HFF-Myc (cell line): ENCODE measurements around the gene TNFRSF6B.

Experiments
- DNase-seq: peaks from one replicate; pipeline ENCODE4 v3.0.0-alpha.2; 2011; ENCODE audit warnings: low read depth; ENCODE audit errors: extremely low read depth
- H3K4me3 ChIP-seq: replicated peaks from 2 replicates; pipeline ENCODE4 v1.5.1; 2011; ENCODE audit warnings: low read depth, mild to moderate bottlenecking, control low read depth, low read length
- TF ChIP-seq, protein P1 (sequence below): IDR thresholded peaks from 2 replicates; pipeline ENCODE4 v1.5.1; 2012; ENCODE audit warnings: mild to moderate bottlenecking, low read depth, low read length, control low read depth; ENCODE audit errors: missing control alignments

The TNFRSF6B gene

DNA sequence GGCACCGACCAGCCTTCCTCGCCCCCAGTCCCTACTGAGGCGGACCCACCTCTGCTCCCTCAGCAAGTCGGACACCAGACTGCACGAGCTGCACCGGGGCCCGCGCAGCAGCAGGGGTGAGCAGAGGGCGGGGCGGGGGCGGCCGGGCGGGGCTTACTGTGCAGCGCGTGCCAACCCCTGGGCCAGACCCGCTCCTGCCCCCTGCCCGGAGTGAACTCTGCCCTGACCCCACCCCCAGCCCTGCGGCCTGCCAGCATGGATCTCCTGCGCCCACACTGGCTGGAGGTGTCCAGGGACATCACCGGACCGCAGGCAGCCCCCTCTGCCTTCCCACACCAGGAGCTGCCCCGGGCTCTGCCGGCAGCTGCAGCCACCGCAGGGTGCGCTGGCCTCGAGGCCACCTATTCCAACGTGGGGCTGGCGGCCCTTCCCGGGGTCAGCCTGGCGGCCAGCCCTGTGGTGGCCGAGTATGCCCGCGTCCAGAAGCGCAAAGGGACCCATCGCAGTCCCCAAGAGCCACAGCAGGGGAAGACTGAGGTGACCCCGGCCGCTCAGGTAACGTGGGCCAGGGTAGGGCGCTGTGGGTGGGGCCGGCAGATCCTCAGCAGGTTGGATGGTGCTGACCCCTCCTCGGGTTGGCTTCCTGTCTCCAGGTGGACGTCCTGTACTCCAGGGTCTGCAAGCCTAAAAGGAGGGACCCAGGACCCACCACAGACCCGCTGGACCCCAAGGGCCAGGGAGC is 41.7 kb downstream of the TNFRSF6B start:
- no peak overlapping the region for H3K4me3 ChIP-seq
- DNase-seq, result no peak
- TF ChIP-seq, protein P1, sequence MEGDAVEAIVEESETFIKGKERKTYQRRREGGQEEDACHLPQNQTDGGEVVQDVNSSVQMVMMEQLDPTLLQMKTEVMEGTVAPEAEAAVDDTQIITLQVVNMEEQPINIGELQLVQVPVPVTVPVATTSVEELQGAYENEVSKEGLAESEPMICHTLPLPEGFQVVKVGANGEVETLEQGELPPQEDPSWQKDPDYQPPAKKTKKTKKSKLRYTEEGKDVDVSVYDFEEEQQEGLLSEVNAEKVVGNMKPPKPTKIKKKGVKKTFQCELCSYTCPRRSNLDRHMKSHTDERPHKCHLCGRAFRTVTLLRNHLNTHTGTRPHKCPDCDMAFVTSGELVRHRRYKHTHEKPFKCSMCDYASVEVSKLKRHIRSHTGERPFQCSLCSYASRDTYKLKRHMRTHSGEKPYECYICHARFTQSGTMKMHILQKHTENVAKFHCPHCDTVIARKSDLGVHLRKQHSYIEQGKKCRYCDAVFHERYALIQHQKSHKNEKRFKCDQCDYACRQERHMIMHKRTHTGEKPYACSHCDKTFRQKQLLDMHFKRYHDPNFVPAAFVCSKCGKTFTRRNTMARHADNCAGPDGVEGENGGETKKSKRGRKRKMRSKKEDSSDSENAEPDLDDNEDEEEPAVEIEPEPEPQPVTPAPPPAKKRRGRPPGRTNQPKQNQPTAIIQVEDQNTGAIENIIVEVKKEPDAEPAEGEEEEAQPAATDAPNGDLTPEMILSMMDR, result no peak

DNA sequence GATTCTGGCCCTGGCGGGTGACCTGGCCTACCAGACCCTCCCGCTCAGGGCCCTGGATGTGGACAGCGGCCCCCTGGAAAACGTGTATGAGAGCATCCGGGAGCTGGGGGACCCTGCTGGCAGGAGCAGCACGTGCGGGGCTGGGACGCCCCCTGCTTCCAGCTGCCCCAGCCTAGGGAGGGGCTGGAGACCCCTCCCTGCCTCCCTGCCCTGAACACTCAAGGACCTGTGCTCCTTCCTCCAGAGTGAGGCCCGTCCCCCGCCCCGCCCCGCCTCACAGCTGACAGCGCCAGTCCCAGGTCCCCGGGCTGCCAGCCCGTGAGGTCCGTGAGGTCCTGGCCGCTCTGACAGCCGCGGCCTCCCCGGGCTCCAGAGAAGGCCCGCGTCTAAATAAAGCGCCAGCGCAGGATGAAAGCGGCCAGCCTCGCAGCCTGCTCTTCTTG is 42.3 kb downstream of the TNFRSF6B start:
- no peak for DNase-seq
- no peak overlapping the region for H3K4me3 ChIP-seq
- TF ChIP-seq, protein P1, result no peak

DNA sequence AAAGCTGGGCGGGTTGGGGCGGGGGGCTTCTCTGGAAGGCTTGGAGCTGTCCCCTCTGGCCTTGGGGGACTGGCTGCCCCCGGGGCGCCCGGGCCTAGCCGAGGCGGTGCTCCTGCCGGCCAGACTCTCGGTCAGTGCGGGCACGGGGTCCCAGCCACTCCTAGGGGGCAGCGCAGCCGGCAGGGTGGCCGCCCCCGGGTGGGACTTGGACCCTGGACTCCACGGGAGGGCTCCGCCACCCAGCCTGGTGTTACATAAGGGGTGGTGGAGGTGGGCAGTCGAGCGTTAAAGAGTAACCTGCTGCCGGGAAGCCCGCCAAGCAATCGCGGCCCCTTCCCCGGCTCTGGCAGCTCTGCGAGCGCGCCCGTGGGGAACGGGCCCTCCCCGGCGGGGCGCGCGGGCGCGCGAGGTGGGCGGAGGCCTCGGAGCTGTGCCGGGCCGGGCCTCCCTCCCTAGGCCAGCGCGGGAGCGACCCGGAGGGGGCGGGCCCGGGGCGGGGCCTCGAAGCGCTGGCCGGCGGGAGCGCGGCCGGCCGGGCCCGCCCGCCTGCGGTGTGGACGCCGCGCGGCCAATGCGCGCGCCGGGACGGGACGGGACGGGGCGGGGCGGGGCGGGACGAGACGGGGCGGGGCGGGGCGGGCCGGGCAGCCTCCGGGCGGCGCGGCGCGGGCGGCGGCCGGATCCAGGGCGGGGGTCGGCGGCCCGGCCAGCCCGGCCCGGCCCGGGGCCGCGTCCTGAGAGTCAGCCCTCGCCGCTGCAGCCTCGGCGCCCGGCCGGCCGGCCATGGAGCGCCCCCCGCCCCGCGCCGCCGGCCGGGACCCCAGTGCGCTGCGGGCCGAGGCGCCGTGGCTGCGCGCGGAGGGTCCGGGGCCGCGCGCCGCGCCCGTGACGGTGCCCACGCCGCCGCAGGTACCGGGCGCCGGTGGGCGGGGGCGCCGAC is 42.9 kb downstream of the TNFRSF6B start, which contains the start of gene SLC2A4RG:
Gene SLC2A4RG, plus strand, starts transcription at position 647 of the 940 bp plus-strand sequence. Its CDS starts 137 bp downstream, at position 784.
- TF ChIP-seq, protein P1, result no peak
- DNase-seq, result no peak
- H3K4me3 ChIP-seq, result peak within 1 kb of the TSS; percentile 63

DNA sequence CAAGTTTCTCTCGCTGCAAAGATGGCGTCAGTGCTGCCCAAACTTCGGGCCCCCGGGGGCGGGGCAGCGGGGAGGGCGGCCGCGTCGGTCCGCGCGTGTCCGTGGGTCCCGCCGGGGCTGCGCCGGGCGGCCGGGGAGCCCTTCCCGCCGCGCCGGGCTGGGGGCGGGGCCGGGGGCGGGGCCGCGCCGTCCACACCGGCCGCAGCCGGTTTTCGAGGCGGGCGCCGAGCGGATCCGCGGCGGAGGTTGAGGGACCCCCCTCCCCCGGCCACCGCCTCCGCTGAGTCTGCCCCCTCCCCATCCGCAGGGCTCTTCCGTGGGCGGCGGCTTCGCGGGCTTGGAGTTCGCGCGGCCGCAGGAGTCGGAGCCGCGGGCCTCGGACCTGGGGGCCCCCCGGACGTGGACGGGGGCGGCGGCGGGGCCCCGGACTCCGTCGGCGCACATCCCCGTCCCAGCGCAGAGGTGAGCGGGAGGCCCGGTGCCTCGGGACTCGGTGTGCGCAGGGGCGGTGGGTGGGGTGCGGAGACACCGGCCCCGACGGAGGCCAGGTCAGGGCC is 43.7 kb downstream of the TNFRSF6B start:
- peak overlapping the region; percentile 63 for H3K4me3 ChIP-seq
- TF ChIP-seq, protein P1, result no peak
- no peak for DNase-seq

DNA sequence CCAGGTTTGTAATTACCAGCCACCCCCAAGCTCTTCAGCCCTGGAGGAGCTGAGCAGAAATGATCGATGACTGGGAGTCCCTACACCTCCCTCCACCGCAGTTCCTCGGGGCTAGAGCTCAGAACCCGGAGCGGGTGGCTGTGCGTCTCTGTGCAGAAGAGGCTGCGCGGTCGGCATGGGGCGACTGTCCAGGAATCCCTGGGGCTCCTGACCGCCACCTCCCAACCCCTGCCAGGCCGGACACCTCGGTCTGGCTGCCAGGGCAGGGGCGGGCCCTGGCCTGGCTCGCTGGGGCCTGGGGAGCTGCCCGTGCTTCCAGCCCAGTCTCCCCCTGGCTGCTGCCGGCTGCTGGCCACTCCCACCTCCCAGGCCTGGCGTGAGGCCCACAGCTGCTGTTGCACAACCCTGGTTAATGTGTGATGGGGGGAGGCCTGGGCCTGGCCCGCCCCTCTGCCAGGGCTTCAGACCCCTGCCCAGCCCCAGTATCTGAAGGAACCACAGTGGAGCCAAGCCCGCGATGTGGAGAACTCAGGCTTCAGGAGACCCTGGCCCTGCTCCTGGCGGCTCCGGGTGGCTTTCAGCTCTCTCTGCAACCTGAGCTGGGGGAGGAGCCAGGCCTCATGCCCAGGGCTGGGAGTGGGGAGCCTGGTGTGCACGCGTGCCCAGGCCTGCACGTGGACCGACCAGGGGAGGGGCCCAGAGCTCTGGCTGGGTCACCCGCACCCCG is 44.3 kb downstream of the TNFRSF6B start:
- TF ChIP-seq, protein P1, result no peak
- H3K4me3 ChIP-seq, result peak overlapping the region; percentile 63
- peak; percentile 58 for DNase-seq

DNA sequence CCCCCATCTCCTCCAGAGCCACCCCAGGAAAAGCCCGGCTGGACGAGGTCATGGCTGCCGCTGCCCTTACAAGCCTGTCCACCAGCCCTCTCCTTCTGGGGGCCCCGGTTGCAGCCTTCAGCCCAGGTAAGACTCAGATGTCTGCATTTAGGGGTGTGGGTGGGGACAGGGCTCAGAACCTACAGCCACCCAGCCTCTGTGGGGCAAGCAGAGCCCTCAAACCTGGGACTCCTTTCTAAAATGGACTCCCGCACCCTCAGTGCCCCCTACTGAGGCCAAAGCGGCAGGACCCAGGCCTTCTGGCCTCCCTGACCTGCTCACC is 44.9 kb downstream of the TNFRSF6B start:
- peak overlapping the region; percentile 63 for H3K4me3 ChIP-seq
- DNase-seq, result no peak
- TF ChIP-seq, protein P1, result no peak
